ENCODE results near the gene FARP1.
"Not testable (repeated sequence)": the region's sequence is repeated elsewhere in the genome, so short reads cannot be mapped to it uniquely, and the experiment has no call there.

Gene FARP1

GRCh38 chr13:98261165-98261702 is 118.3 kb downstream of the FARP1 start:
- Histone ChIP-seq H3K27me3 (ENCODE audit: control insufficient read depth, insufficient read depth, low read length) (no peaks in the 10 kb centered on the region), H3K9ac (ENCODE audit: low read length) (no peak overlapping the region), H3K4me1 (ENCODE audit: control insufficient read depth, low read depth, low read length) (peaks cover 7% of the 10 kb centered on the region), H3K36me3 (ENCODE audit: control insufficient read depth, low read depth, low read length) (no peaks in the 10 kb centered on the region), H3K4me3 (ENCODE audit: low read length) (no peak overlapping the region), H3K27ac (ENCODE audit: low read length) (no peak overlapping the region), H3K9me3 (ENCODE audit: control insufficient read depth, low read depth, low read length) (no peaks in the 10 kb centered on the region)

DNA sequence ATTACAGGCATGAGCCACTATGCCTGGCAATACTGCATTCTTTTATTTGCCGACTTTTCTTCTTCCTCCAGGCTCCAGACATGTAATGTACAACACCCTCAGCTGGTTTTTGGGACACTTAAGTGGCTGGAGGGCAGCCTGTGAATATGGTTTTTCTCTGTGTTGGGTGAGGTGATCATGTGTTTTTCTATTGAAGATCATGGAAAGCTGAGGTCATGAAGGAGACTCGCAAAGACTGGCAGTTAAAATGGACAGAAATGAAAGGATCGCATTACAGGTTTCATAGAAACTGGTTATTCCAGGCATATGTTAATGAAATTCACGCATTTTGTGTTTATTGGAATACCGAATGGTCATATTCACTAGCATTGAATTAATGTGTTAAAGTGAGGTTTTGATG is 119.4 kb downstream of the FARP1 start:
- Histone ChIP-seq H3K27me3 (ENCODE audit: control insufficient read depth, insufficient read depth, low read length) (no peaks in the 10 kb centered on the region), H3K9ac (ENCODE audit: low read length) (no peak overlapping the region), H3K4me1 (ENCODE audit: control insufficient read depth, low read depth, low read length) (peaks cover 7% of the 10 kb centered on the region), H3K4me3 (ENCODE audit: low read length) (no peak overlapping the region), H3K27ac (ENCODE audit: low read length) (no peak overlapping the region), H3K9me3 (ENCODE audit: control insufficient read depth, low read depth, low read length) (no peaks in the 10 kb centered on the region), H3K36me3 (ENCODE audit: control insufficient read depth, low read depth, low read length) (no peaks in the 10 kb centered on the region)

GRCh38 chr13:98263841-98264240 is 120.9 kb downstream of the FARP1 start:
- Histone ChIP-seq H3K27me3 (ENCODE audit: control insufficient read depth, insufficient read depth, low read length) (no peaks in the 10 kb centered on the region), H3K9me3 (ENCODE audit: control insufficient read depth, low read depth, low read length) (no peaks in the 10 kb centered on the region), H3K9ac (ENCODE audit: low read length) (no peak overlapping the region), H3K27ac (ENCODE audit: low read length) (no peak overlapping the region), H3K36me3 (ENCODE audit: control insufficient read depth, low read depth, low read length) (no peaks in the 10 kb centered on the region), H3K4me3 (ENCODE audit: low read length) (no peak overlapping the region), H3K4me1 (ENCODE audit: control insufficient read depth, low read depth, low read length) (peaks cover 7% of the 10 kb centered on the region)

- no peaks in the 10 kb centered on the region for H3K36me3 ChIP-seq (ENCODE audit: control insufficient read depth, low read depth, low read length)
- H3K27me3 ChIP-seq (ENCODE audit: control insufficient read depth, insufficient read depth, low read length) = no peaks in the 10 kb centered on the region
- H3K27ac ChIP-seq (ENCODE audit: low read length) = no peak overlapping the region
- H3K9me3 ChIP-seq (ENCODE audit: control insufficient read depth, low read depth, low read length) = no peaks in the 10 kb centered on the region
- no peak overlapping the region for H3K4me3 ChIP-seq (ENCODE audit: low read length)
- H3K4me1 ChIP-seq (ENCODE audit: control insufficient read depth, low read depth, low read length) = peaks cover 7% of the 10 kb centered on the region
- H3K9ac ChIP-seq (ENCODE audit: low read length) = no peak overlapping the region
These were observed 122.0 kb downstream of the FARP1 start for GRCh38 chr13:98264877-98265276.

DNA sequence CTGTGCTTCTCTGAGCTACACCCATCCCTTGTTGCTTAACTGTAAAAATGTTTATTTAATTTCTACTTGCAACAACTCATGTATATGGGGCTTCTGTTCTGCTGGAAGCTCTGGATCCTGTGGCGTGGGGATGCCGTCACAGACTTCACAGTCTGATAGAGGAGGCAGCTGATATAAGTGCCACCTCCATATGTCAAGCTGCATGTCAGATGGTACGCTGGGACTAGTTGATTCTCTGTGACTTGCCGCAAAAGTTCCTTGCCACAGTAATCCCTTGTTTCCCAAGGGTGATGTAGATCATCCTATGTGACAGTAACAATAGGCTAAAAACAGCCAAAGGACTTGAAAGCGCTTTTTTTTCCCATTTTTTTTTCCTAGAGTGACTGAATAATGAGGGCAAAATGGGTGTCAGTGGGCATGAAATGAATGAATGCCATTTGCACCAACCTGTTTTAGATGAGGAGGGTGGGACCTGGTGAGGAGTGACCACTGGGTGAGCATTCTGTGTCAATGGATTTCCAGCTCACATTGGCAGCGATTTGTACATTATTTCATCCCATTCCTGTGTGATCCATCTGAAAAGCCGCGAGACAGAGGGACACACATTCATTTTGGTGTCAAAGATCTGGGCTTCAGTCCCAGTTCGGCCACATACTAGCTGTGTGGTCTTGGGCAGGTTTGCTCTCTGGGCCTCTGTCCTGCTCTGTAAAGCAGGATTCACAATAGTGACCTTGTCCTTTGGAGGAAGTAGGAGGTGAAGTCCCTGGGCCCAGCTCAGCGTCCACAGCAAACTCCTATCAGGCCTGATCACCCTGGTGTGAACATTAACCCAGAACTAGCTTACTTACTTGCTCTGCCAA is 123.0 kb downstream of the FARP1 start:
- no peak overlapping the region for H3K4me3 ChIP-seq (ENCODE audit: low read length)
- H3K9me3 ChIP-seq (ENCODE audit: control insufficient read depth, low read depth, low read length) = no peaks in the 10 kb centered on the region
- no peak overlapping the region for H3K27ac ChIP-seq (ENCODE audit: low read length)
- H3K9ac ChIP-seq (ENCODE audit: low read length) = no peak overlapping the region
- H3K36me3 ChIP-seq (ENCODE audit: control insufficient read depth, low read depth, low read length) = no peaks in the 10 kb centered on the region
- H3K4me1 ChIP-seq (ENCODE audit: control insufficient read depth, low read depth, low read length) = peaks cover 5% of the 10 kb centered on the region
- no peaks in the 10 kb centered on the region for H3K27me3 ChIP-seq (ENCODE audit: control insufficient read depth, insufficient read depth, low read length)

- Histone ChIP-seq H3K27ac (ENCODE audit: low read length) (no peak overlapping the region), H3K9ac (ENCODE audit: low read length) (no peak overlapping the region), H3K27me3 (ENCODE audit: control insufficient read depth, insufficient read depth, low read length) (no peaks in the 10 kb centered on the region), H3K36me3 (ENCODE audit: control insufficient read depth, low read depth, low read length) (no peaks in the 10 kb centered on the region), H3K4me3 (ENCODE audit: low read length) (no peak overlapping the region), H3K4me1 (ENCODE audit: control insufficient read depth, low read depth, low read length) (peaks cover under 1% of the 10 kb centered on the region), H3K9me3 (ENCODE audit: control insufficient read depth, low read depth, low read length) (no peaks in the 10 kb centered on the region)
These were observed 124.4 kb downstream of the FARP1 start for GRCh38 chr13:98267080-98267912.

DNA sequence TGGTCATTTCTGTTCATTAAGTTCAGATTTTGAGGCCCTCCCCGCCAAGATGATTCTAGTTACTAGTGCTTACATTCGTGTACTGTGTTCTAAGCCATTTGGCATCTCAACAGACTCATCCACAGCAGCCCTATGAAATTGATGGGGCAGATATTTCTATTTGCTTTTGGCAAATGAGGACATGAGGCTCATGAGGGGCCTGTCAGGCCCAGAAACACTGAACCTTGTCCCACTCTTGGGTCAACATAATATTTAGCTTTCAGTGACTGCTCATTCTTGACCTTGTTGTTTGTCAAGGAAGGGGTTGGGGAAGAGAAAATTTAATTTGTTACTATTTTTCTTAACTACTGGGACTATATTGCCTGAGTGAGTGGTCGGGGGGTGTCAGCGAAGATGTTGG is 126.5 kb downstream of the FARP1 start:
- Histone ChIP-seq H3K9ac (ENCODE audit: low read length) (no peak overlapping the region), H3K36me3 (ENCODE audit: control insufficient read depth, low read depth, low read length) (no peaks in the 10 kb centered on the region), H3K9me3 (ENCODE audit: control insufficient read depth, low read depth, low read length) (no peaks in the 10 kb centered on the region), H3K27ac (ENCODE audit: low read length) (no peak overlapping the region), H3K27me3 (ENCODE audit: control insufficient read depth, insufficient read depth, low read length) (no peaks in the 10 kb centered on the region), H3K4me1 (ENCODE audit: control insufficient read depth, low read depth, low read length) (peaks cover 18% of the 10 kb centered on the region), H3K4me3 (ENCODE audit: low read length) (no peak overlapping the region)

DNA sequence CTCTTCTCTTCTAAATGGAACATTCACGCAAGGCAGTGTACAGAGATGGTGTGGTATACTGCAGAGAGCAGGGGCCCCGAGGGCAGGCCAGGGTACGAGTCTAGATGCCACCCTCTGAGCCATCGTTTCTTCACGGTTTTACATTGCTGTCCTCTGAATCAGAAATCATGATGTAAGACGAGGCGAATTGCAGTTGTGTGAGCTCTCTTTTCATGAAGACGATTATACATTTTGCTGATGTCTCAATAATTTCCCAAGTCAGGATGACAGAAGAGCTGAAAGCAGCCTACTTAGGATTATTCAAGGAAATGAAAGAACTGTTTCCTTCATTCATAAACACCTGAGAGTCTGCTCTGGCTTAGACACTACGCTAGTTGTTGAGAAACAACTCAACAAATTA is 127.9 kb downstream of the FARP1 start:
- no peaks in the 10 kb centered on the region for H3K9me3 ChIP-seq (ENCODE audit: control insufficient read depth, low read depth, low read length)
- no peak overlapping the region for H3K4me3 ChIP-seq (ENCODE audit: low read length)
- no peak overlapping the region for H3K27ac ChIP-seq (ENCODE audit: low read length)
- no peaks in the 10 kb centered on the region for H3K36me3 ChIP-seq (ENCODE audit: control insufficient read depth, low read depth, low read length)
- H3K4me1 ChIP-seq (ENCODE audit: control insufficient read depth, low read depth, low read length) = peaks cover 29% of the 10 kb centered on the region
- H3K9ac ChIP-seq (ENCODE audit: low read length) = no peak overlapping the region
- H3K27me3 ChIP-seq (ENCODE audit: control insufficient read depth, insufficient read depth, low read length) = no peaks in the 10 kb centered on the region

DNA sequence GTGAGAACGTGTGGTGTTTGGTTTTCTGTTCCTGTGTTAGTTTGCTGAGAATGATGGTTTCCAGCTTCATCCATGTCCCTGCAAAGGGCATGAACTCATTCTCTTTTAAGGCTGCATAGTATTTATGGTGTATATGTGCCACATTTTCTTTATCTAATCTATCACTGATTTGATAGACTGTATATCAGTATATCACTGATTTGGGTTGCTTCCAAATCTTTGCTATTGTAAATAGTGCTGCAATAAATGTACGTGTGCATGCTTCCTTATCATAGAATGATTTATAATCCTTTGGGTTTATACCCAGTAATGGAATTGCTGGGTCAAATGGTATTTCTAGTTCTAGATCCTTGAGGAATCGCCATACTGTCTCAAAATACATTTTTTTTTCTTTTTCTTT is 128.8 kb downstream of the FARP1 start:
- not testable (repeated sequence) for H3K27me3 ChIP-seq (ENCODE audit: control insufficient read depth, insufficient read depth, low read length); H3K9me3 ChIP-seq (ENCODE audit: control insufficient read depth, low read depth, low read length)

DNA sequence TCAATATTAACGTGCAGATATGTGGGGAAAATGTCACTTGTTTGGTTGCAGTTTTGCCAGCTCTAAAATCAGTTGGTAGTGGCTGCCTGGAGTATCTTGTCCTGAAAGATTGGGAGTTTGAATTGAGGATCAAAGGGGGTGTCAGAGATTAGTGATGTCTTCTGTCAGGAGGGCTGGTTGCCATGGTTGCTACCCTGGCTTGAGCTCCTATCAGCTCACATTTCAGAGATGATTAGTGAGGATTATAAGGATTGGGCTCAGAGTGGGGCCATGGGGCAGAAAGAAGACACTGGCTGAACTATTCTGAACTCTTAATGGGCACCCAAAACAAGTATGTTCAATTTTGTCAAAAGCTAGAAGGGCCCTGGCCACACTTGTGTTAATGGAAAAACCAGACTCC is 129.7 kb downstream of the FARP1 start:
- Histone ChIP-seq H3K4me3 (ENCODE audit: low read length) (no peak overlapping the region), H3K36me3 (ENCODE audit: control insufficient read depth, low read depth, low read length) (no peaks in the 10 kb centered on the region), H3K4me1 (ENCODE audit: control insufficient read depth, low read depth, low read length) (peaks cover 30% of the 10 kb centered on the region), H3K9ac (ENCODE audit: low read length) (no peak overlapping the region), H3K27ac (ENCODE audit: low read length) (no peak overlapping the region), H3K9me3 (ENCODE audit: control insufficient read depth, low read depth, low read length) (no peaks in the 10 kb centered on the region), H3K27me3 (ENCODE audit: control insufficient read depth, insufficient read depth, low read length) (no peaks in the 10 kb centered on the region)

More for the DNA sequence above, 128.8 kb downstream of the FARP1 start:
- not testable (repeated sequence) for H3K36me3 ChIP-seq (ENCODE audit: control insufficient read depth, low read depth, low read length); H3K4me3 ChIP-seq (ENCODE audit: low read length); H3K9ac ChIP-seq (ENCODE audit: low read length); H3K27ac ChIP-seq (ENCODE audit: low read length)
- H3K4me1 ChIP-seq (ENCODE audit: control insufficient read depth, low read depth, low read length) = peaks cover 30% of the 10 kb centered on the region

DNA sequence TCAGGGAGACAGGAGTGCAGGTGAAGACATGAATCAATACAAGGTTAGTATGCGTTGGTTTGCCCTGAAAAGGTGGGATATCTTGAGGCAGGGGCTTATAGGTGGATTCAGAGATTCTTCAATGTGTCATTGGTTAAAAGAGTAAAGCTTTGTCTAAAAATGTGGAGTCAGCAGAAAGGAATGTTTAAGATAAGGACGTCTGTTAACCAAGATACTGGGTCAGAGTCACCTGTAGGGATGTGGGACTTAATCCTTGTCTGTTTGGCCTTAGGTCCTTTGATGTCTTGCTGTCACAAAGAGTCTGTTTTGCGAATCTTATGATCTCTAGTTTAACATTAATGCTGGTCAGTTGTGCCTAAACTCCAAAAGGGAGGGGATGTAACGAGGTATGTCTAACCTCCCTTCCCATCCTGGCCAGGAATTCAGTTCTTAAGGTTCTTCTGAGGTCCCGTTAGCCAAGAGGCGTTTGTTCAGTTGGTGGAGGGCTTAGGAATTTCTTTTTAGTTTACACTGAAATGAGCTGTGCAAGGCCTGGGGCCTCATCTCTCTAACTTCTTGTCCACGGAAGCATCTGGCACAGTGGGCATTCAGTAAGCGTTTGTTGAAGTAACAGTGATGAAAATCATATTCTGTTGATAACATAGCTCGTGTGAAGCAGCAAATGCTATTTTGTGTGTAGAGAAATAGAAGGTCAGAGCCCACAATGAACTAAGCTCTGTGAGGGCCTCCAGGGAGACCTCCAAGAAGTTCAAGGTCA is 130.4 kb downstream of the FARP1 start:
- no peak overlapping the region for H3K27ac ChIP-seq (ENCODE audit: low read length)
- H3K9me3 ChIP-seq (ENCODE audit: control insufficient read depth, low read depth, low read length) = no peaks in the 10 kb centered on the region
- no peaks in the 10 kb centered on the region for H3K36me3 ChIP-seq (ENCODE audit: control insufficient read depth, low read depth, low read length)
- peak overlapping the region; percentile 40 for H3K9ac ChIP-seq (ENCODE audit: low read length)
- H3K4me3 ChIP-seq (ENCODE audit: low read length) = no peak overlapping the region
- no peaks in the 10 kb centered on the region for H3K27me3 ChIP-seq (ENCODE audit: control insufficient read depth, insufficient read depth, low read length)
- H3K4me1 ChIP-seq (ENCODE audit: control insufficient read depth, low read depth, low read length) = peaks cover 30% of the 10 kb centered on the region
